ENCODE results near the gene ACSL5.
"Not testable (repeated sequence)": the region's sequence is repeated elsewhere in the genome, so short reads cannot be mapped to it uniquely, and the experiment has no call there.

ACSL5 gene

GRCh38 chr10:112421731-112422130 lies 47.8 kb downstream of the ACSL5 start:
- DNase-seq (ENCODE audit: low spot score): no peak

- DNase-seq (ENCODE audit: low spot score): no peak
These were observed 50.7 kb downstream of the ACSL5 start for GRCh38 chr10:112424651-112425050.

GRCh38 chr10:112426111-112426510 lies 52.2 kb downstream of the ACSL5 start:
- DNase-seq (ENCODE audit: low spot score): no peak

GRCh38 chr10:112429147-112429546 lies 55.2 kb downstream of the ACSL5 start:
- DNase-seq (ENCODE audit: low spot score): no peak

GRCh38 chr10:112429654-112430230 lies 55.8 kb downstream of the ACSL5 start:
- DNase-seq (ENCODE audit: low spot score): no peak

- no peak for DNase-seq (ENCODE audit: low spot score)
These were observed 59.2 kb downstream of the ACSL5 start for GRCh38 chr10:112433136-112433535.

GRCh38 chr10:112434988-112435619 lies 61.2 kb downstream of the ACSL5 start:
- DNase-seq (ENCODE audit: low spot score): no peak

- DNase-seq (ENCODE audit: low spot score): no peak
These were observed 64.4 kb downstream of the ACSL5 start for GRCh38 chr10:112438356-112438755.

- DNase-seq (ENCODE audit: low spot score): no peak
These were observed 67.6 kb downstream of the ACSL5 start for GRCh38 chr10:112441520-112441919.

- peak; percentile 42 for DNase-seq (ENCODE audit: low spot score)
These were observed 68.1 kb downstream of the ACSL5 start for GRCh38 chr10:112442063-112442462.

- no peak for DNase-seq (ENCODE audit: low spot score)
These were observed 72.3 kb downstream of the ACSL5 start for GRCh38 chr10:112446055-112446854.

GRCh38 chr10:112446855-112447619 lies 73.1 kb downstream of the ACSL5 start, which contains the start of the genes VTI1A and ZDHHC6:
VTI1A (plus strand) TSS chr10:112447215; CDS start chr10:112447374, 159 bp downstream.
ZDHHC6 (minus strand) TSS chr10:112446914; CDS start chr10:112445436, 1,478 bp downstream.
- peak; percentile 82 for DNase-seq (ENCODE audit: low spot score)

GRCh38 chr10:112447620-112447928 lies 73.7 kb downstream of the ACSL5 start:
- DNase-seq (ENCODE audit: low spot score): no peak

GRCh38 chr10:112448888-112449287 lies 75.0 kb downstream of the ACSL5 start:
- no peak for DNase-seq (ENCODE audit: low spot score)

- no peak for DNase-seq (ENCODE audit: low spot score)
These were observed 81.2 kb downstream of the ACSL5 start for GRCh38 chr10:112454910-112455779.

- DNase-seq (ENCODE audit: low spot score): no peak
These were observed 82.6 kb downstream of the ACSL5 start for GRCh38 chr10:112456533-112456932.

GRCh38 chr10:112460366-112460765 lies 86.5 kb downstream of the ACSL5 start:
- no peak for DNase-seq (ENCODE audit: low spot score)

GRCh38 chr10:112461029-112461887 lies 87.3 kb downstream of the ACSL5 start:
- DNase-seq (ENCODE audit: low spot score): peak; percentile 58

GRCh38 chr10:112464074-112464473 lies 90.2 kb downstream of the ACSL5 start:
- not testable (repeated sequence) for DNase-seq (ENCODE audit: low spot score)

- DNase-seq (ENCODE audit: low spot score): no peak
These were observed 91.5 kb downstream of the ACSL5 start for GRCh38 chr10:112465299-112465883.
